GM04503 (cell line): Measurements from ENCODE around the gene OBSCN.

Source experiments
- DNase-seq: peaks from one replicate; pipeline ENCODE4 v3.0.0-alpha.2; 2012; ENCODE audit warnings: low read depth

The OBSCN gene

GRCh38 chr1:228383773-228384172 is 175.9 kb downstream of the OBSCN start:
- DNase-seq = no peak

GRCh38 chr1:228385232-228385631 is 177.4 kb downstream of the OBSCN start:
- DNase-seq = no peak

GRCh38 chr1:228387321-228387720 is 179.5 kb downstream of the OBSCN start:
- no peak for DNase-seq

DNA sequence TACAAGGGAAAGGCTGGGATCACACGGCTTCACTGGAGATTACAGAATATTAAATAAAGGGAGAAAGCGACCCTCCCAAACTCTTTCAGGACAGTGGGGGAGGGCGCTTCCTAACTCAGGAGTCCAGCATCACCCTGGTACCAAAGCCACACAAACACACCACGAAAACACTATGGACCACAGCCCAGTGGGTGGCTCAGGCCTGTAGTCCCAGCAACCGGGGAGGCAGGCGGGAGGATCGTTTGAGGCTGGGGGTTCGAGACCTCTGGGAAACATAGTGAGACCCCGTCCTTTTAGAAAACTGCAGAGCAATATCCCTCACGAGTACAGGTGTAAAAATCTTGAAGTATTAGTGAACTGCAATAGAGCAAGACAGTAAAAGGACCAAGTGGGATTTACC is 182.8 kb downstream of the OBSCN start:
- no peak for DNase-seq

- DNase-seq = no peak
These were observed 183.7 kb downstream of the OBSCN start for GRCh38 chr1:228391411-228392020.

- no peak for DNase-seq
These were observed 184.5 kb downstream of the OBSCN start for GRCh38 chr1:228392111-228392936.

DNA sequence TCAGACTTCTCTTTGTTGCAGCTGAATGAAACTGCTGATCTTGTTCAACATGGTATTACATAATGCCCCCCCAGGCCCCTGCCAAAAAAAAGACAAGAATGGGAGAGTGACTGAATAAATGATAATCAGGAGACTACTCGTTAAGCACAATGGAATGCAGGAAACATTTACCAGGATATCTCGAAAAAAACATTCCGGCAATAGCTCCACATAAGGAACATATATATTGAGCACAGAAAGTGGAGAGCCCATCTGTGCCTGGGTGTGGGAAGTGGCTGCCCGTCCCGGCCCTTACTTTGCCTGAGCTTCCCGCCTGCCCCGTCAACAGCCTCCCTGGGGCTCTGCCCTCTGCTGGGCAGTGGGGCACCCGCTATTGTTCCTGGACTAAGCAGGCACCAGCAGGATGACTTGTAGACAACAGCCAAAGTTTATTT is 185.4 kb downstream of the OBSCN start:
- DNase-seq = no peak

GRCh38 chr1:228393811-228394570 is 186.1 kb downstream of the OBSCN start:
- DNase-seq = no peak

DNA sequence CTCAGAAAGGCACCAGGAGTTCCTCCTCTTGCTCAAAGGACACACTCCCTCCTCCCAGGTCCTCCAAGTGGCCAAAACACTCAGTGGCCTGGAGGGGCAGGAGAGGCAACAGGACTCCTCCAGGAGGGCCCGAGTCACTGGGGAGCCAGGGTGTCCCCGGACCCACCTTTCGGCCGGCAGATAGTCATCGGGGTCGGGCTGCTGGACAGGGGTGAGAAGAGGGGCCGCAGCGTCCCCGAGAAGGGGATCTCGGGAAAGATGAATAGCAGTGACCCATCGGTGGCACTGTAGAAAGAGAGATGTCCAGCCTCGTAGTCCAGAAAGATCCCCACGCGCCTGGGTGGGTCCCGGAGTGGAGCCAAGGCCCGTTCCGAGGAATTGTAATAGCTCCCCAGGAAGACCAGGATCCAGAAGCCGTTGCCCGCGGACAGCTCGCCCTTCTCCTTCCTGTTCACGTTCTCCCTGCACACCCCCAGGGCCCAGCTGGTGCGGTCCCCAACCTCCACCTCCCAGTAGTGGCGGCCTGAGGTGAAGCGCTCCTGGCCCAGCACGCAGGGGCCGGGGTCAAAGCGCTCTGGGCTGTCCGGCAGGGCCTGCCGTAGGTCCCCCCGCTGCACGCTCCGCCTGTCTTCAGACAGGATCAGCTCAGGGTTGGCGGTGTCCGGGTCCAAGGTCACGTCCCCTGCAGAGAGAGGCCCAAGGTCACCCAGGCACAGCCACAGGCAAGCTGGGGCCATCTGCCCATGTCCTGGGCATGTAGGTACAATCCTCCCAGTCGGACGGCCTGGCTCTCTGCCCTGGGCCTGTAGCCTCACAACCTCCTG is 186.9 kb downstream of the OBSCN start:
- DNase-seq = no peak

DNA sequence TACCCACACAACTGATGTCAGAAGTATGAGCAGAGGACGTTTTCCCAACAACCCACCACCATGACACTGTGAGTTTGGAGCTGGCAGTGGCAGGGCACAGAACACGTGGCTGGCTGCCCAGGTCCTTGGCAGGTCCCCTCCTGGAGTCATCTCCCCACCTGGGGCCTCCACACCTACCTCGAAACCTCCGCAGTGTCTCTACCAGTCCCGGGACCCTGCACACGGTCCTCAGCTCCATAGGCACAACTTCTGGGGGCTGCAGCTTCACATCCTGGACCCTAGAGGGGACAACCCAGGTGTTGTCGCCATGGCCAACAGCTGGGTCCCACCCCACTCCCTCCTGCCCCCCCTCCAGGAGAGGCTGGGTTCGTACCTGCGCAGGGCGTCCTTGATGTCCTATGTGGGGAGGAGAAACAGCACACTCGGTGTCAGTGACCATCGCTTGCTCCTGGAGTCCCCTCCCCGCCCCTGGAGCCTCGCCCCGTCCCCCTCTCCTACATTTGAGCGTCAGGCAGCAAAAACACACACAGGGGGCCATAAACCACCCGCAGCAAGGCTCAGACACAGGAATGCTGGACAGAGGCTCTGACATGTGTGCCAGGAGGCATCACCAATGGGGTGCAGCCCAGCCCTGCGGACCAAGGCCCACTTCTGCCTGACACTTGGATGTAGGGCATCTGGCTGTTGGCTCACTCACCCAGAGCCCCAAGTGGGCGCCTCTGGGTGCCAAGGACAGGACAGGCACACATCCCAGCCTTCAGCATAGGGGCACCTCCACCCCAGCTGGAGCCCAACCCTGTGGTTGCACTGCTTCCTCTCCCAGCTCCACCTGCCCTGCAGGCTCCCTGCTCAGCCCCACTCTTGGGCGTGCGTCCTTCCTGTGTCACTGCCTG is 189.2 kb downstream of the OBSCN start:
- no peak for DNase-seq

GRCh38 chr1:228397966-228398365 is 190.1 kb downstream of the OBSCN start:
- no peak for DNase-seq

DNA sequence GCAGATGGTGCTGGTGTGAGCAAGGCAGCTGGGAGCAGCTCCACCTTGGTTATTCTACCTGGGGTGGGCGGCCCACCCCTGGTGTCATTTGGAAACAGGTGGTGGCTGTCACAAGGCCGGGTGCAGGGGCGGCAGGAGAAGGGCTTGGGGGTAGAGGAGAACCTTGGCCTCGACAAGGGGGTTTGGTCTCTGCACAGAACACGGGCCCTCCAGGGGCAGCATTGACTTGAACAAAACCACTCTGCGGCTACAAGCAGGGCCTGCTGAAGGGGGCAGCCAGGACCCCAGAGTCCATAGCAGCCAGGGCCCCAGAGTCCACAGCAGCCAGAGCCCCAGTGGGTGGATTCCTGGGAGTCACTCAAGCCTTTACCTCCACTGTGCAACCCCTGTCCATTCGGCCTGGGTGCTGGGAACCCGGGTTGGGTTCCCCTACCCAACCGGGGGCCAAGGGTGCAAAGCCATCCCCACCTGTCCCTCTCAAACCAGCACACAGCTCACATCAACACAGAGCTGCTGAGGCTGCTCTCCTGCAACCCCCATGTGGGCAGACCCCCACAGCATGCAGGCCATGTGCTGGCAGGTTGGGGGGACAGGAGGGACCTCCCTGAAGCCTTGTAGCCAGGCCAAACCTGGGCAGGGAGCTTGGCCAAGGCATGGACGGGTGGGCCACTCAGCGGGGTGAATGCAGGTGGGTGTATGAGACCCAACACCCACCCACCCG is 191.1 kb downstream of the OBSCN start:
- DNase-seq = no peak

- DNase-seq = no peak
These were observed 191.8 kb downstream of the OBSCN start for GRCh38 chr1:228399531-228400236.

DNA sequence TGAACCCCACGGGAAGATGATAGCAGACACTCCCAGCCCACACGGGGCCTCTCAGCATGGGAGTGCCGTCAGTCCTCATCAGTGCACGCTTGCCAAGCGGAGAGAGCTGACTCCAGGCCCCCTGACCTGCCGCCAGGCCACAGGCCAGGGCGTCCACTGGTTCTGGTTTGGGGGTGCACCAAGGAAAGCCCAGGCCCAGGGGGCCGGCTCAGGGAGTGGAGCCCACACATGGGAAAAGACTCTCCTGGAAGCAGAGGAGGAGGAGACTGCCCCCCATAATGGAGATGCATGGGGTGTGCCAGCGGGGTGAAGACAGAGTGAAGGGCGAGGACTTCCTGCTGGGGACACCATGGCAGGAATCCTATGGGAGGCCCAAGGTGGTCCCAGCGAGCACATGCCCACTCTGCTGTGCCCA is 192.4 kb downstream of the OBSCN start:
- DNase-seq = no peak

DNA sequence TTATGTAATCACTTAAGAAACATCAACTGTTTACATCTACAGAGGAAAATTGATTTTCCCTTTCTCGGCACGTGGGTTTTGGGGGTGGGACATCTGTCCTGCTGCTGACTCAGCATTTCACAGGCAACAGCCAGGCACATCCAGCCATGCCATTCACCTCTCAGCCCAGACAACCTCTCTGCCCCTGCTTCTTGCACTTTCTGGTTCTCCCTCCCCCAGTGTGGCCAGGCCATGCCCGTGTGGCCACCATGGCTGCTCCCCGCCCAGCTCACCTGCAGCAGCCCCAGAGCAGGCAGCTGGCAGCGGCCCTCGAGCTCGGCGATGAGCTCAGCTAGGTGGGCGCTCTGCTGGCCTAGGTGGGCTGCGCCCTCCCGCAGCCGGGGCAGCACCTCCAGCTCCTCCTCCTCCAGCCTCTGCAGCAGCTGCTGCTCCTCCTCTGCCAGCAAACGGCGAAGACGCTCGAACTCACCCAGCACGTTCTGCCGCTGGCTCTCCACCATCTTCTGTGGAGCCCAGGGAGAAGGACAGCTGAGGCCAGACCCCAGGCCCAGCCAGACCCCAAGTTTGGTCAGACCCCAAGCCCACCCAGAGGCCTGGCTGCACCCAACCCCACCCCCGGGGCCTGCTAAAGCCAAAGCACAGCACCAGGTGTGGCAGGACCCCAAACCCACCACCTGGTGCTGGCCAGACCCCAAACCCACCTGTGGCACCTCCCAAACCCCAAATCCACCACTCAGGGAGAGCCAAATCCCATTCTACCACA is 193.0 kb downstream of the OBSCN start:
- no peak for DNase-seq

DNA sequence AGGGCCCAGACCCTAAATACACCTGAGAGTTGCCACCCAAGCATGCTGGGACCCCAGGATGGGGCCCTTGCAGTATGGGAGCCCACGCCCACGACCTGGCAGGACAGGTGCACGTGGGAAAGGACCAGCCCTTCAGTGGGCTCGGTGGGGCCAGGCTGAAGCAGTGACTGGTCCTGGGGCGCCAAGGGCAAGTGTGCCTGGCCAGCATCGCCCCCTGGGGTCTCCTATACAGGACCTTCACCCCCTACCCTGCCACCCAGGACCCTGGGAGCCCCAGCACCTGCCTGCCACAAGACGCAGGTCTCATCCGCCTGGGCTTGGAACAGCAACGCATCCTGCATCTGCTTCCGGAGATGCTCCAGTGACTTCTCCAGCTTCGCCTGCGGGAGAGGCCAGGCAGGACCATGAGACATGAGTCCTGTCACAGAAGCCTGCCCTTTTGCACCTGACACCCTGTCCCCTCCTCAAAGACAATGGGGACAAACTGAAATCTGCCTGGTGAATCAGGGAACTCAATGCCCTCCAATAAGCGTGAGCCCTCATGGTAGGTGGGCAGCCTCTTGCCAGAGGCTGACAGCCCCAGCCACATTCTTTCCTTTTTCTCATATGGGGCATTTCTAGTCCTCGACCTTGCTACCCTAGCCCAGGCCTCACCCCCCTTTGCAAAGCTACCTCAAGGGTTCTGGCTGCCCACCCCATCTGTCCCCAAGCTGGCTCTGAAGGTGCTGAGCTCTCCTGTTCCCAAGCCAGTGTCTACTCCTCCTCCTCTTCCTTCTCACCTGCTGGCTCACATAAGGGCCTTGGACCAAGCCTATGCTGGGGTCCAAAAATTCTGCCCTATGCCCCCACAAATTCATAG is 194.2 kb downstream of the OBSCN start:
- no peak for DNase-seq

GRCh38 chr1:228402641-228403025 is 194.8 kb downstream of the OBSCN start:
- no peak for DNase-seq

GRCh38 chr1:228403231-228403631 is 195.4 kb downstream of the OBSCN start:
- DNase-seq = no peak
